AG04450 (cell line): ENCODE measurements around the gene CYP4F11. TPM values are rescaled to one million over a fixed set of nuclear protein-coding genes. Genes with fewer than 3 reads are reported as not detected.

Source experiments
- CTCF ChIA-PET: fragments of 300-600, 350-600 bp; formaldehyde crosslinking; extraction: SDS; loops from one replicate; lab custom pipeline; 2022; ENCODE audit warnings: antibody characterized with exemption, inconsistent platforms; lab: Charles Lee
- POLR2A ChIA-PET: fragments of 350-600 bp; formaldehyde crosslinking; extraction: SDS; loops from one replicate; lab custom pipeline; 2021; ENCODE audit warnings: antibody characterized with exemption, inconsistent platforms; lab: Yijun Ruan, JAX
- DNase-seq: peaks from one replicate; pipeline ENCODE4 v3.0.0-alpha.2; 2011; ENCODE audit warnings: low read depth, low spot score
- H3K27ac ChIP-seq: one replicate; pipeline ENCODE4 v1.5.1; 2012; ENCODE audit warnings: low read depth, low read length, control low read depth
- H3K27me3 ChIP-seq: one replicate; pipeline ENCODE4 v1.6.0; 2012; ENCODE audit warnings: low read length; ENCODE audit not compliant: control insufficient read depth, insufficient read depth
- H3K4me3 ChIP-seq: 2 replicates; pipeline ENCODE4 v1.5.1; 2011; ENCODE audit warnings: mild to moderate bottlenecking, low read depth, low read length, control low read depth
- H3K9me3 ChIP-seq: 2 replicates; pipeline ENCODE4 v1.5.1; 2012; ENCODE audit warnings: low read length; ENCODE audit not compliant: control insufficient read depth, insufficient read depth
- CTCF ChIP-seq: IDR thresholded peaks from 2 replicates; pipeline ENCODE4 v1.5.1; 2011; ENCODE audit warnings: low read depth, low read length, control low read depth, inconsistent platforms
- polyA minus RNA-seq: library from RNA; depleted of rRNA, polyadenylated mRNA; stranded (reverse); fragments of >200 nt; gene quantifications from 2 replicates; pipeline ENCODE4 v1.2.3, GENCODE V29; 2011; rRNA and poly(A)+ RNA removed
- polyA plus RNA-seq: library from polyadenylated mRNA; depleted of rRNA; stranded (reverse); fragments of >200 nt; gene quantifications from 2 replicates; pipeline ENCODE4 v1.2.3, GENCODE V29; 2011; rRNA removed

CYP4F11 gene
- polyA plus RNA-seq (0.07 TPM in 1 of 2 replicates, not detected in the other), polyA minus RNA-seq (not detected in 2 replicates)

- peaks cover 35% of the 10 kb centered on the region for H3K9me3 ChIP-seq
- no peak for TF ChIP-seq CTCF
- H3K27ac ChIP-seq: no peak within 1 kb of the TSS
- no peak within 1 kb of the TSS for H3K4me3 ChIP-seq
- no peak for DNase-seq
- ChIA-PET CTCF (no interaction called here), POLR2A (no interaction called here)
- H3K27me3 ChIP-seq: no peaks in the 10 kb centered on the region
These were observed at the start of gene CYP4F11 for GRCh38 chr19:15934332-15935078. TSS of gene CYP4F11 (minus strand) at chr19:15934529. CDS start at chr19:15934408, 121 bp downstream.

- Histone ChIP-seq H3K9me3 (peaks cover 9% of the 10 kb centered on the region; the same call in 1 of the 2 replicates), H3K27ac (no peak overlapping the region), H3K4me3 (no peak overlapping the region), H3K27me3 (no peaks in the 10 kb centered on the region)
- CTCF ChIA-PET: no interaction called here
- DNase-seq: no peak
- POLR2A ChIA-PET: no interaction called here
- TF ChIP-seq CTCF: no peak
These were observed 45.0 kb upstream of the CYP4F11 start for GRCh38 chr19:15979293-15979692.

GRCh38 chr19:15977690-15978089 lies 43.4 kb upstream of the CYP4F11 start:
- no peak for TF ChIP-seq CTCF
- H3K9me3 ChIP-seq: peaks cover 9% of the 10 kb centered on the region; the same call in 1 of the 2 replicates
- ChIA-PET POLR2A (no interaction called here), CTCF (no interaction called here)
- no peak for DNase-seq
- H3K27me3 ChIP-seq: no peaks in the 10 kb centered on the region
- H3K4me3 ChIP-seq: no peak overlapping the region
- no peak overlapping the region for H3K27ac ChIP-seq

- ChIA-PET CTCF (no interaction called here), POLR2A (no interaction called here)
- Histone ChIP-seq H3K9me3 (peaks cover 9% of the 10 kb centered on the region; the same call in 1 of the 2 replicates), H3K27ac (no peak overlapping the region), H3K27me3 (no peaks in the 10 kb centered on the region), H3K4me3 (no peak overlapping the region)
- TF ChIP-seq CTCF: no peak
- no peak for DNase-seq
These were observed 42.7 kb upstream of the CYP4F11 start for GRCh38 chr19:15976836-15977689.
